HCT116 (cell line): ENCODE measurements around the gene GARNL3. TPM values are rescaled to one million over a fixed set of nuclear protein-coding genes. Genes with fewer than 3 reads are reported as not detected.

Experiments used
- ATAC-seq: fragments of 200-7000 bp; cut with Tn5 transposase; 2 replicates; pipeline ENCODE4 v1.9.1; 2020; ENCODE audit warnings: mild to moderate bottlenecking, moderate library complexity
- BruUV-seq: library from RNA; stranded (reverse); fragments of 400-500 nt; replicated peaks from 2 replicates; lab custom pipeline; 2021; lab: Mats Ljungman, UMichigan
- CTCF ChIA-PET: fragments of 300-600 bp; sonication (Branson Sonifier 250); formaldehyde crosslinking; loops from one replicate; lab custom pipeline; 2021; ENCODE audit warnings: antibody characterized with exemption; lab: Charles Lee
- POLR2A ChIA-PET: fragments of 300-600, 350-600 bp; sonication (Branson Sonifier 250); formaldehyde crosslinking; loops from one replicate; lab custom pipeline; 2021; ENCODE audit warnings: antibody characterized with exemption; lab: Charles Lee
- RAD21 ChIA-PET, 2 experiments: fragments of 300-600 bp; sonication (Branson Sonifier 250); formaldehyde crosslinking; loops; one replicate each; lab custom pipeline; 2023; ENCODE audit warnings: low total read pairs in 2 of 2; ENCODE audit not compliant: uncharacterized antibody in 2 of 2, unreplicated experiment in 2 of 2, low non-redundant PET in 1 of 2; lab: Charles Lee
- DNase-seq: peaks from one replicate; pipeline ENCODE4 v3.0.0-alpha.2; 2010; ENCODE audit warnings: low read depth, low spot score
- H2AFZ ChIP-seq: fragments of 200-600 bp; shearing (Covaris generic), sonication (generic); 2 replicates; pipeline ENCODE4 v1.6.1; 2017; ENCODE audit warnings: low read depth, mixed run types, mixed read lengths, antibody characterized with exemption, low read length; ENCODE audit not compliant: poor library complexity, severe bottlenecking
- H3K27ac ChIP-seq: 2 replicates; pipeline ENCODE4 v1.5.1; 2012; ENCODE audit warnings: low read depth, low read length
- H3K27me3 ChIP-seq: fragments of 200-600 bp; sonication (generic); 2 replicates; pipeline ENCODE4 v1.6.1; 2016; ENCODE audit warnings: mixed run types, low read length, mixed read lengths; ENCODE audit not compliant: insufficient read depth
- H3K36me3 ChIP-seq, 2 experiments: fragments of 200-500 bp in 1 of 2; fragments of 200-600 bp in 1 of 2; sonication (Bioruptor generic) in 1 of 2; sonication (generic) in 1 of 2; 2 replicates each; pipeline versions ENCODE4 v1.5.1 to v1.6.1; 2014 to 2016; ENCODE audit warnings: low read length in 2 of 2, inconsistent platforms in 1 of 2, mixed read lengths in 1 of 2, mixed run types in 1 of 2; ENCODE audit not compliant: insufficient read depth in 2 of 2, control insufficient read depth in 1 of 2
- H3K4me1 ChIP-seq, 2 experiments: fragments of 200-600 bp in 1 of 2; sonication (generic) in 1 of 2; 2 replicates each; pipeline versions ENCODE4 v1.5.1 to v1.6.1; 2012 to 2017; ENCODE audit warnings: low read length in 2 of 2, inconsistent platforms in 1 of 2, mild to moderate bottlenecking in 1 of 2, mixed read lengths in 1 of 2, mixed run types in 1 of 2, moderate library complexity in 1 of 2; ENCODE audit not compliant: insufficient read depth in 2 of 2, control insufficient read depth in 1 of 2
- H3K4me2 ChIP-seq: fragments of 200-600 bp; sonication (generic); 2 replicates; pipeline ENCODE4 v1.6.1; 2017; ENCODE audit warnings: mixed run types, low read length, mixed read lengths
- H3K4me3 ChIP-seq, 2 experiments: fragments of 200-600 bp in 1 of 2; sonication (generic) in 1 of 2; replicated peaks in 1 of 2; 2 replicates each; pipeline ENCODE4 v1.5.1; 2011 to 2016; ENCODE audit warnings: low read length in 2 of 2, control low read depth in 1 of 2, low read depth in 1 of 2, mild to moderate bottlenecking in 1 of 2, mixed read lengths in 1 of 2, mixed run types in 1 of 2
- H3K79me2 ChIP-seq: fragments of 200-600 bp; sonication (generic); 2 replicates; pipeline ENCODE4 v1.6.1; 2017; ENCODE audit warnings: mild to moderate bottlenecking, mixed run types, low read length, moderate library complexity, mixed read lengths; ENCODE audit not compliant: insufficient read depth
- H3K9ac ChIP-seq: fragments of 200-600 bp; sonication (generic); 2 replicates; pipeline ENCODE4 v1.6.1; 2016; ENCODE audit warnings: low read length, mixed read lengths
- H3K9me2 ChIP-seq: fragments of 200-600 bp; sonication (generic), shearing (Covaris generic); 2 replicates; pipeline ENCODE4 v1.6.1; 2017; ENCODE audit warnings: mixed run types, mild to moderate bottlenecking, moderate library complexity; ENCODE audit not compliant: insufficient read depth
- H3K9me3 ChIP-seq, 2 experiments: fragments of 200-500 bp in 1 of 2; fragments of 200-600 bp in 1 of 2; sonication (Bioruptor generic) in 1 of 2; sonication (generic) in 1 of 2; 2 replicates each; pipeline ENCODE4 v1.6.1; 2014 to 2017; ENCODE audit warnings: low read length in 2 of 2, mixed read lengths in 2 of 2, inconsistent platforms in 1 of 2, low read depth in 1 of 2, mild to moderate bottlenecking in 1 of 2, mixed run types in 1 of 2, moderate library complexity in 1 of 2; ENCODE audit not compliant: control insufficient read depth in 1 of 2, insufficient read depth in 1 of 2
- H4K20me1 ChIP-seq: fragments of 200-600 bp; sonication (generic), shearing (Covaris generic); 2 replicates; pipeline ENCODE4 v1.6.1; 2017; ENCODE audit warnings: mixed run types, mild to moderate bottlenecking, moderate library complexity; ENCODE audit not compliant: insufficient read depth
- CEBPB ChIP-seq: IDR thresholded peaks from 2 replicates; pipeline ENCODE4 v1.6.1; 2012; ENCODE audit warnings: low read depth
- ELF1 ChIP-seq: IDR thresholded peaks from 2 replicates; pipeline ENCODE4 v1.6.1; 2012; ENCODE audit warnings: low read depth, borderline replicate concordance
- EZH2 ChIP-seq: fragments of 200-600 bp; sonication (generic); IDR thresholded peaks from 2 replicates; pipeline ENCODE4 v1.6.1; 2017; ENCODE audit warnings: antibody characterized with exemption, mixed run types
- FOSL1 ChIP-seq: IDR thresholded peaks from 2 replicates; pipeline ENCODE4 v1.6.1; 2012; ENCODE audit warnings: low read depth
- JUND ChIP-seq: IDR thresholded peaks from 2 replicates; pipeline ENCODE4 v1.6.1; 2012
- POLR2A ChIP-seq: IDR thresholded peaks from 2 replicates; pipeline ENCODE4 v1.7.0; 2011; ENCODE audit warnings: borderline replicate concordance; ENCODE audit not compliant: insufficient read depth, insufficient read length; ENCODE audit errors: extremely low read depth
- POLR2AphosphoS5 ChIP-seq: IDR thresholded peaks from 2 replicates; pipeline ENCODE4 v1.6.1; 2011; ENCODE audit warnings: mild to moderate bottlenecking, low read depth, low read length, moderate library complexity
- RAD21 ChIP-seq: IDR thresholded peaks from 2 replicates; pipeline ENCODE4 v1.6.1; 2012; ENCODE audit warnings: low read depth, mild to moderate bottlenecking
- SP1 ChIP-seq: IDR thresholded peaks from 2 replicates; pipeline ENCODE4 v1.6.1; 2012; ENCODE audit warnings: low read depth
- SRF ChIP-seq: IDR thresholded peaks from 2 replicates; pipeline ENCODE4 v1.6.1; 2012; ENCODE audit warnings: low read depth
- TCF7L2 ChIP-seq: IDR thresholded peaks from 2 replicates; pipeline ENCODE4 v1.7.0; 2011; ENCODE audit warnings: borderline replicate concordance, inconsistent platforms; ENCODE audit not compliant: insufficient read depth, insufficient read length; ENCODE audit errors: extremely low read depth
- YY1 ChIP-seq: IDR thresholded peaks from 2 replicates; pipeline ENCODE4 v1.6.1; 2011; ENCODE audit warnings: low read length, low read depth, moderate library complexity, mild to moderate bottlenecking; ENCODE audit not compliant: insufficient replicate concordance; ENCODE audit errors: extremely low read depth
- ZNF274 ChIP-seq: fragments of 200-500 bp; sonication (Bioruptor generic); IDR thresholded peaks from 2 replicates; pipeline ENCODE4 v1.6.1; 2014; ENCODE audit warnings: mild to moderate bottlenecking, low read depth, low read length, inconsistent platforms
- intact Hi-C: fragments of 100-400 bp; cut with micrococcal nuclease; formaldehyde crosslinking; loops from 2 replicates; pipeline ENCODE4 v1.10.0; 2022
- total RNA-seq: library from RNA; stranded (reverse); gene quantifications from one replicate; pipeline ENCODE4 v1.2.1, GENCODE V29; 2021; ENCODE audit not compliant: unreplicated experiment
- TF ChIP-seq, protein P1 (sequence below), 3 experiments: fragments of 200-600 bp in 1 of 3; sonication (generic) in 1 of 3; IDR thresholded peaks in 2 of 3; conservative IDR thresholded peaks in 1 of 3; 2 replicates each; pipeline ENCODE4 v1.5.1; 2012 to 2017; ENCODE audit warnings: low read depth in 2 of 3, low read length in 2 of 3, antibody characterized with exemption in 1 of 3, borderline replicate concordance in 1 of 3, control low read depth in 1 of 3, mild to moderate bottlenecking in 1 of 3, mixed read lengths in 1 of 3, mixed run types in 1 of 3, moderate library complexity in 1 of 3; ENCODE audit not compliant: insufficient read depth in 1 of 3
- TF ChIP-seq, protein P2 (sequence below): IDR thresholded peaks from 2 replicates; pipeline ENCODE4 v1.6.1; 2011; ENCODE audit warnings: mild to moderate bottlenecking, low read length, moderate library complexity; ENCODE audit not compliant: insufficient replicate concordance; ENCODE audit errors: extremely low read depth
- TF ChIP-seq, protein P3 (sequence below): IDR thresholded peaks from 2 replicates; pipeline ENCODE4 v1.6.1; 2012
- TF ChIP-seq, protein P4 (sequence below): IDR thresholded peaks from 2 replicates; pipeline ENCODE4 v1.6.1; 2012; ENCODE audit warnings: low read depth

The GARNL3 gene
- total RNA-seq, 1 experiment from 2014 or later: 8.8 TPM

DNA sequence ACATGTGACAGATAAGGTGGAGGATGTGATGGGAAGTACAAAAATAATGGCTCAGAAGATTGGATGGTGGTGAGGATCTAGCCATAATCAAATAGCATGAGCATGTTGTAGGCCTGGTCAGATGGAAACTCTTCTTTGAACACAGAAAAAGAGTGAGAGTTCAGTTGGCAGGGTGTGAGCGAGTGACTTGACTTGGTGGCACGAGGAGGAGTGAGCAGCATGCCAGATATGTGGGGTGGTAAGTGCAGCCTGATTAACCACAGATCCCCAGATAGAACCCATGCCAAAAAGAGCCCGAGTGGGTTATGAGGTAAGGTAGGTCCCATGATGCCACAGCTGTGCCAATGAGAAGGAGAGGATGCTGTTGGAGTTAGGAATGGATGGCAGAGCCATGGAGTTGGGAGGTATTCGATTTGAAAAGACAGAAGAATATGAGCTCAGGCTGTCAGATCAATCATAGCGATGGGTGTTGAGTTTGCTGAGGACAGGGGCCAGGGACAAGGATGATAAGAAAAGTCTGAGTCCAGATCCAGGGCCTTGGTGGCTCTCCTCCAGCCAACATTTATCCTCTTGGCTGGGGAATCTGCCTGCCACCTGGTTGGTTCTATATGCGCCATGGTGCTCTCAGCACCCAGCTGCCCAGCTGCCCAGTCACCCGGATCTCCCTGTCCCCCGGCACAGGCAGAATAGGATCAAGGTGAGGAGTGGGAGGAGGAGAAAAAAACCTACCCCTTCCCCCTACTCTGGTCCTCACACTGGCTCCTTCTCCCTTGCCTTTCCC lies 16.5 kb downstream of the GARNL3 start:
- no peak overlapping the region for H3K9ac ChIP-seq
- H3K9me2 ChIP-seq: no peaks in the 10 kb centered on the region
- no peak overlapping the region for H2AFZ ChIP-seq
- no peak overlapping the region for H3K4me2 ChIP-seq
- H3K27me3 ChIP-seq: no peaks in the 10 kb centered on the region
- H3K9me3 ChIP-seq: no peaks in the 10 kb centered on the region
- H3K36me3 ChIP-seq: no peaks in the 10 kb centered on the region
- no TSS peak for BruUV-seq
- H4K20me1 ChIP-seq: 0 out of 2 replicates have a peak, but pooled peaks cover 5% of the 10 kb centered on the region
- DNase-seq: no peak
- ATAC-seq: no peak
- no peak overlapping the region for H3K27ac ChIP-seq
- POLR2A ChIA-PET: no interaction called here
- RAD21 ChIA-PET: no interaction called here
- no peaks in the 10 kb centered on the region for H3K79me2 ChIP-seq
- peaks cover 0 to 5% of the 10 kb centered on the region in 2 experiments; a peak in 1 of 4 replicates for H3K4me1 ChIP-seq
- H3K4me3 ChIP-seq: no peak overlapping the region
- CTCF ChIA-PET: no interaction called here
- intact Hi-C loops: no loop called here
- TF ChIP-seq, protein P1, sequence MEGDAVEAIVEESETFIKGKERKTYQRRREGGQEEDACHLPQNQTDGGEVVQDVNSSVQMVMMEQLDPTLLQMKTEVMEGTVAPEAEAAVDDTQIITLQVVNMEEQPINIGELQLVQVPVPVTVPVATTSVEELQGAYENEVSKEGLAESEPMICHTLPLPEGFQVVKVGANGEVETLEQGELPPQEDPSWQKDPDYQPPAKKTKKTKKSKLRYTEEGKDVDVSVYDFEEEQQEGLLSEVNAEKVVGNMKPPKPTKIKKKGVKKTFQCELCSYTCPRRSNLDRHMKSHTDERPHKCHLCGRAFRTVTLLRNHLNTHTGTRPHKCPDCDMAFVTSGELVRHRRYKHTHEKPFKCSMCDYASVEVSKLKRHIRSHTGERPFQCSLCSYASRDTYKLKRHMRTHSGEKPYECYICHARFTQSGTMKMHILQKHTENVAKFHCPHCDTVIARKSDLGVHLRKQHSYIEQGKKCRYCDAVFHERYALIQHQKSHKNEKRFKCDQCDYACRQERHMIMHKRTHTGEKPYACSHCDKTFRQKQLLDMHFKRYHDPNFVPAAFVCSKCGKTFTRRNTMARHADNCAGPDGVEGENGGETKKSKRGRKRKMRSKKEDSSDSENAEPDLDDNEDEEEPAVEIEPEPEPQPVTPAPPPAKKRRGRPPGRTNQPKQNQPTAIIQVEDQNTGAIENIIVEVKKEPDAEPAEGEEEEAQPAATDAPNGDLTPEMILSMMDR (IDR thresholded peaks at IDR 0.05 in 2 of 3, conservative IDR thresholded peaks at IDR 0.05 in 1 of 3; ENCODE audit: borderline replicate concordance in 1 of 3, insufficient read depth in 1 of 3, low read depth in 2 of 3, low read length in 2 of 3): no peak
- TF ChIP-seq EZH2: no peak
- no peak for TF ChIP-seq CEBPB
- TF ChIP-seq SRF: no peak
- TF ChIP-seq ZNF274: no peak
- TF ChIP-seq, protein P2, sequence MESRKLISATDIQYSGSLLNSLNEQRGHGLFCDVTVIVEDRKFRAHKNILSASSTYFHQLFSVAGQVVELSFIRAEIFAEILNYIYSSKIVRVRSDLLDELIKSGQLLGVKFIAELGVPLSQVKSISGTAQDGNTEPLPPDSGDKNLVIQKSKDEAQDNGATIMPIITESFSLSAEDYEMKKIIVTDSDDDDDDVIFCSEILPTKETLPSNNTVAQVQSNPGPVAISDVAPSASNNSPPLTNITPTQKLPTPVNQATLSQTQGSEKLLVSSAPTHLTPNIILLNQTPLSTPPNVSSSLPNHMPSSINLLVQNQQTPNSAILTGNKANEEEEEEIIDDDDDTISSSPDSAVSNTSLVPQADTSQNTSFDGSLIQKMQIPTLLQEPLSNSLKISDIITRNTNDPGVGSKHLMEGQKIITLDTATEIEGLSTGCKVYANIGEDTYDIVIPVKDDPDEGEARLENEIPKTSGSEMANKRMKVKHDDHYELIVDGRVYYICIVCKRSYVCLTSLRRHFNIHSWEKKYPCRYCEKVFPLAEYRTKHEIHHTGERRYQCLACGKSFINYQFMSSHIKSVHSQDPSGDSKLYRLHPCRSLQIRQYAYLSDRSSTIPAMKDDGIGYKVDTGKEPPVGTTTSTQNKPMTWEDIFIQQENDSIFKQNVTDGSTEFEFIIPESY: no peak
- no peak for TF ChIP-seq JUND
- no peak for TF ChIP-seq RAD21
- no peak for TF ChIP-seq POLR2A
- no peak for TF ChIP-seq TCF7L2
- TF ChIP-seq, protein P3, sequence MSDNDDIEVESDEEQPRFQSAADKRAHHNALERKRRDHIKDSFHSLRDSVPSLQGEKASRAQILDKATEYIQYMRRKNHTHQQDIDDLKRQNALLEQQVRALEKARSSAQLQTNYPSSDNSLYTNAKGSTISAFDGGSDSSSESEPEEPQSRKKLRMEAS: no peak
- TF ChIP-seq, protein P4, sequence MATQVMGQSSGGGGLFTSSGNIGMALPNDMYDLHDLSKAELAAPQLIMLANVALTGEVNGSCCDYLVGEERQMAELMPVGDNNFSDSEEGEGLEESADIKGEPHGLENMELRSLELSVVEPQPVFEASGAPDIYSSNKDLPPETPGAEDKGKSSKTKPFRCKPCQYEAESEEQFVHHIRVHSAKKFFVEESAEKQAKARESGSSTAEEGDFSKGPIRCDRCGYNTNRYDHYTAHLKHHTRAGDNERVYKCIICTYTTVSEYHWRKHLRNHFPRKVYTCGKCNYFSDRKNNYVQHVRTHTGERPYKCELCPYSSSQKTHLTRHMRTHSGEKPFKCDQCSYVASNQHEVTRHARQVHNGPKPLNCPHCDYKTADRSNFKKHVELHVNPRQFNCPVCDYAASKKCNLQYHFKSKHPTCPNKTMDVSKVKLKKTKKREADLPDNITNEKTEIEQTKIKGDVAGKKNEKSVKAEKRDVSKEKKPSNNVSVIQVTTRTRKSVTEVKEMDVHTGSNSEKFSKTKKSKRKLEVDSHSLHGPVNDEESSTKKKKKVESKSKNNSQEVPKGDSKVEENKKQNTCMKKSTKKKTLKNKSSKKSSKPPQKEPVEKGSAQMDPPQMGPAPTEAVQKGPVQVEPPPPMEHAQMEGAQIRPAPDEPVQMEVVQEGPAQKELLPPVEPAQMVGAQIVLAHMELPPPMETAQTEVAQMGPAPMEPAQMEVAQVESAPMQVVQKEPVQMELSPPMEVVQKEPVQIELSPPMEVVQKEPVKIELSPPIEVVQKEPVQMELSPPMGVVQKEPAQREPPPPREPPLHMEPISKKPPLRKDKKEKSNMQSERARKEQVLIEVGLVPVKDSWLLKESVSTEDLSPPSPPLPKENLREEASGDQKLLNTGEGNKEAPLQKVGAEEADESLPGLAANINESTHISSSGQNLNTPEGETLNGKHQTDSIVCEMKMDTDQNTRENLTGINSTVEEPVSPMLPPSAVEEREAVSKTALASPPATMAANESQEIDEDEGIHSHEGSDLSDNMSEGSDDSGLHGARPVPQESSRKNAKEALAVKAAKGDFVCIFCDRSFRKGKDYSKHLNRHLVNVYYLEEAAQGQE: no peak
- TF ChIP-seq POLR2AphosphoS5: no peak
- no peak for TF ChIP-seq SP1
- TF ChIP-seq ELF1: no peak
- TF ChIP-seq FOSL1: no peak
- no peak for TF ChIP-seq YY1
- TF ChIP-seq, all 23 proteins: peak for 0
